Endothelial cell of umbilical vein (primary cell): ENCODE data around the gene MME.

Experiments
- CTCF ChIP-seq, 2 donors: IDR thresholded peaks; 1 replicate in 1 of 2; 2 replicates in 1 of 2; pipeline ENCODE4 v1.5.1; 2011; ENCODE audit warnings: low read length in 2 of 2, mild to moderate bottlenecking in 2 of 2, moderate library complexity in 2 of 2, control low read depth in 1 of 2, inconsistent platforms in 1 of 2, low read depth in 1 of 2; ENCODE audit not compliant: insufficient read depth in 1 of 2; ENCODE audit errors: extremely low read depth in 1 of 2
- POLR2A ChIP-seq: IDR thresholded peaks from 2 replicates; pipeline ENCODE4 v1.6.1; 2012; ENCODE audit warnings: low read depth, mild to moderate bottlenecking, control low read depth, low read length

- TF ChIP-seq CTCF (IDR thresholded peaks at IDR 0.05; ENCODE audit: extremely low read depth in 1 of 2, insufficient read depth in 1 of 2, low read depth in 1 of 2, low read length in 2 of 2) (no peak), POLR2A (no peak)
Measured at GRCh38 chr3:155147588-155147987, 67.5 kb downstream of the MME start.
